HEK293 (cell line): ENCODE measurements around the gene HSPG2.
A peak's percentile ranks its signal among the peaks of the same experiment; 100 is the strongest.

Source experiments
- CTCF ChIA-PET: fragments of 350-600 bp; formaldehyde crosslinking; extraction: SDS; loops from one replicate; lab custom pipeline; 2021; ENCODE audit warnings: antibody characterized with exemption; lab: Yijun Ruan, JAX
- POLR2A ChIA-PET: fragments of 300-600 bp; formaldehyde crosslinking; extraction: SDS; loops from one replicate; lab custom pipeline; 2020; ENCODE audit warnings: antibody characterized with exemption, inconsistent platforms; lab: Yijun Ruan, JAX
- H3K27ac ChIP-seq: fragments of 200-500 bp; sonication (Bioruptor generic); 2 replicates; pipeline ENCODE4 v1.5.1; 2014; ENCODE audit warnings: low read depth, low read length, control low read depth, inconsistent platforms; ENCODE audit errors: extremely low read depth
- H3K36me3 ChIP-seq, 2 experiments: fragments of 200-500 bp in 1 of 2; sonication (Bioruptor generic) in 1 of 2; 1 replicate in 1 of 2; 2 replicates in 1 of 2; pipeline ENCODE4 v1.5.1; 2014 to 2017; ENCODE audit warnings: inconsistent platforms in 2 of 2, low read length in 2 of 2; ENCODE audit not compliant: control insufficient read depth in 2 of 2, insufficient read depth in 1 of 2
- H3K4me1 ChIP-seq: fragments of 200-500 bp; sonication (Bioruptor generic); 2 replicates; pipeline ENCODE4 v1.5.1; 2014; ENCODE audit warnings: mild to moderate bottlenecking, low read length, inconsistent platforms; ENCODE audit not compliant: control insufficient read depth, insufficient read depth
- H3K4me3 ChIP-seq: 2 replicates; pipeline ENCODE4 v1.5.1; 2011; ENCODE audit warnings: low read depth, mild to moderate bottlenecking, control low read depth, low read length, moderate library complexity
- H3K9me3 ChIP-seq: fragments of 200-500 bp; sonication (Bioruptor generic); 2 replicates; pipeline ENCODE4 v1.5.1; 2014; ENCODE audit warnings: low read depth, low read length, inconsistent platforms; ENCODE audit not compliant: control insufficient read depth, insufficient read depth
- CTCF ChIP-seq: fragments of 450-650 bp; formaldehyde crosslinking; IDR thresholded peaks from 2 replicates; pipeline ENCODE4 v1.5.1; 2016; ENCODE audit warnings: missing biosample characterization, missing genetic modification characterization
- EGR2 ChIP-seq: fragments of 450-650 bp; formaldehyde crosslinking; IDR thresholded peaks from 2 replicates; pipeline ENCODE4 v1.5.1; 2016; ENCODE audit warnings: low read depth, missing biosample characterization, missing genetic modification characterization
- GFI1B ChIP-seq: fragments of 450-650 bp; formaldehyde crosslinking; IDR thresholded peaks from 2 replicates; pipeline ENCODE4 v1.5.1; 2016; ENCODE audit warnings: missing biosample characterization, missing genetic modification characterization
- GLIS2 ChIP-seq: fragments of 450-650 bp; formaldehyde crosslinking; IDR thresholded peaks from 2 replicates; pipeline ENCODE4 v1.5.1; 2016; ENCODE audit warnings: missing biosample characterization, missing genetic modification characterization
- REST ChIP-seq: fragments of 450-650 bp; formaldehyde crosslinking; IDR thresholded peaks from 2 replicates; pipeline ENCODE4 v1.5.1; 2016; ENCODE audit warnings: missing biosample characterization, missing genetic modification characterization
- TSHZ1 ChIP-seq: fragments of 450-650 bp; formaldehyde crosslinking; IDR thresholded peaks from 2 replicates; pipeline ENCODE4 v1.5.1; 2016; ENCODE audit warnings: missing biosample characterization, missing genetic modification characterization, borderline replicate concordance
- ZNF555 ChIP-seq: fragments of 450-650 bp; formaldehyde crosslinking; conservative IDR thresholded peaks from 2 replicates; pipeline ENCODE4 v1.5.1; 2017; ENCODE audit warnings: missing biosample characterization, mild to moderate bottlenecking, missing genetic modification characterization, inconsistent platforms
- ZNF558 ChIP-seq: fragments of 450-650 bp; formaldehyde crosslinking; IDR thresholded peaks from 2 replicates; pipeline ENCODE4 v1.5.1; 2016; ENCODE audit warnings: missing biosample characterization, missing genetic modification characterization
- ZNF585B ChIP-seq: fragments of 450-650 bp; formaldehyde crosslinking; IDR thresholded peaks from 2 replicates; pipeline ENCODE4 v1.5.1; 2016; ENCODE audit warnings: missing biosample characterization, missing genetic modification characterization
- ZNF660 ChIP-seq: fragments of 450-650 bp; IDR thresholded peaks from 2 replicates; pipeline ENCODE4 v1.5.1; 2018; ENCODE audit warnings: missing biosample characterization, mild to moderate bottlenecking, missing genetic modification characterization
- ZNF76 ChIP-seq: fragments of 450-650 bp; formaldehyde crosslinking; IDR thresholded peaks from 2 replicates; pipeline ENCODE4; 2016; ENCODE audit warnings: low read depth, missing biosample characterization, missing genetic modification characterization, borderline replicate concordance
- ZXDB ChIP-seq: fragments of 450-650 bp; formaldehyde crosslinking; IDR thresholded peaks from 2 replicates; pipeline ENCODE4 v1.5.1; 2016; ENCODE audit warnings: missing biosample characterization, missing genetic modification characterization

The HSPG2 gene

GRCh38 chr1:21868482-21868881 is 68.6 kb downstream of the HSPG2 start (continued):
- TF ChIP-seq REST: no peak

GRCh38 chr1:21867451-21867996 is 69.6 kb downstream of the HSPG2 start:
- CTCF ChIA-PET: no interaction called here
- Histone ChIP-seq H3K4me1 (no peaks in the 10 kb centered on the region), H3K36me3 (peaks cover 0 to 34% of the 10 kb centered on the region in 2 experiments; a peak in 1 of 3 replicates), H3K4me3 (no peak overlapping the region), H3K27ac (no peak overlapping the region), H3K9me3 (no peaks in the 10 kb centered on the region)
- POLR2A ChIA-PET: no interaction called here
- TF ChIP-seq EGR2 (tag by site-specific recombination): no peak
- TF ChIP-seq GFI1B: peak; percentile 64
- TF ChIP-seq TSHZ1 (tag by site-specific recombination): no peak
- TF ChIP-seq ZNF76 (tag by site-specific recombination): no peak

GRCh38 chr1:21866707-21867043 is 70.4 kb downstream of the HSPG2 start:
- no peak overlapping the region for H3K4me3 ChIP-seq
- TF ChIP-seq ZNF555 (tag by site-specific recombination): no peak
- TF ChIP-seq, all 188 proteins: peak for 0
- ChIA-PET CTCF (interaction anchor here (0.6 to 1.2 kb wide), 3 partner anchors 10 to 100 kb away, joined by 3 to 6 read pairs (median 5); no protein-coding TSS in a partner anchor), POLR2A (interaction anchor here (1.0 kb wide), 1 partner anchor 9 kb away, joined by 4 read pairs; no protein-coding TSS in a partner anchor)
- H3K9me3 ChIP-seq: no peaks in the 10 kb centered on the region
- H3K36me3 ChIP-seq: peaks cover 0 to 31% of the 10 kb centered on the region in 2 experiments; a peak in 1 of 3 replicates
- H3K4me1 ChIP-seq: no peaks in the 10 kb centered on the region
- H3K27ac ChIP-seq: no peak overlapping the region

- Histone ChIP-seq H3K4me3 (no peak overlapping the region), H3K9me3 (no peaks in the 10 kb centered on the region), H3K36me3 (peaks cover 0 to 34% of the 10 kb centered on the region in 2 experiments; a peak in 1 of 3 replicates), H3K4me1 (no peaks in the 10 kb centered on the region), H3K27ac (no peak overlapping the region)
- ChIA-PET CTCF (interaction anchor here (1.1 to 1.2 kb wide), 2 partner anchors 9 to 97 kb away, joined by 5 to 6 read pairs; no protein-coding TSS in a partner anchor), POLR2A (interaction anchor here (1.0 kb wide), 1 partner anchor 8 kb away, joined by 4 read pairs; no protein-coding TSS in a partner anchor)
- TF ChIP-seq ZXDB: no peak
- no peak for TF ChIP-seq ZNF660
- no peak for TF ChIP-seq ZNF558 (tag by site-specific recombination)
- no peak for TF ChIP-seq ZNF585B (tag by site-specific recombination)
- no peak for TF ChIP-seq CTCF (tag by site-specific recombination)
- TF ChIP-seq GLIS2: no peak
These were observed 71.0 kb downstream of the HSPG2 start for GRCh38 chr1:21865943-21866706.
